Measurements from ENCODE around the gene MAN1C1. TPM values are rescaled to one million over a fixed set of nuclear protein-coding genes. Genes with fewer than 3 reads are reported as not detected.

The MAN1C1 gene
- total and polyA plus RNA-seq, 4 donors, result 4.6 to 14.7 (median 13.1) TPM

DNA sequence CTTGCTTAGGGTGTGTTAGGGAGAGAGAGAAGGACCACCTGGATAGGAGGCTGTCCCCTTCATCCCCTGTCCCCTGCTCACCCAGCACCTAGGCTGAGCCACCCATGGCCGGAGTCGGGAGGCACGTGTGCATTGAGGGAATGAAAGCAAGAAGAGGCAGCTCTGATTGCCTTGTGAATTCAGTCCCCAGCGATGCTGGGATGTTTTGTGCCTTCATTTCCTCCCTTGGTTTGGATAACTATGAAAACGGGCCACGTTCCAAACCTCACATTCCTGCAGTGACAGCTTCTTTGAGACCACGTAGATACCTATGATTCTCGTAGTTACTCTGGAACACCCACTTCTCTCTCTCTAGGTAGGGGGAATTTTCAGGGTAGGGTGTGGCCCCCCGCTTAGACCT, 67.1 kb downstream of the MAN1C1 start:
- H3K27ac ChIP-seq (ENCODE audit: low read depth in 1 of 2, low read length in 1 of 2), result no peak overlapping the region
- H3K4me1 ChIP-seq (ENCODE audit: control insufficient read depth in 5 of 5, insufficient read depth in 5 of 5, low read length in 5 of 5), result peaks cover 0 to 33% (median 13%) of the 10 kb centered on the region in 5 donors
- H3K4me3 ChIP-seq, result no peak overlapping the region
- no peak overlapping the region for H3K9ac ChIP-seq (ENCODE audit: insufficient read depth in 1 of 2, low read length in 2 of 2)
- TF ChIP-seq CTCF (IDR thresholded peaks at IDR 0.05; ENCODE audit: control extremely low read depth, extremely low read depth), result no peak
- no peaks in the 10 kb centered on the region for H3K9me3 ChIP-seq (ENCODE audit: control insufficient read depth in 4 of 4, insufficient read depth in 3 of 4, low read length in 3 of 4)
- no peak for ATAC-seq (ENCODE audit: insufficient read depth, low FRiP score)
- WGBS, 2 donors, result 42 to 48% methylated on average over 9 of the region's 9 CpGs
- H3K36me3 ChIP-seq (ENCODE audit: control insufficient read depth in 4 of 4, insufficient read depth in 4 of 4, low read length in 4 of 4), result no peaks in the 10 kb centered on the region
- no peaks in the 10 kb centered on the region for H3K27me3 ChIP-seq (ENCODE audit: control insufficient read depth in 3 of 3, insufficient read depth in 3 of 3, low read length in 2 of 3)
- DNase-seq, result peak in 1 of 3 donors; percentile 48

GRCh38 chr1:25684216-25684965, 67.8 kb downstream of the MAN1C1 start:
- no peak overlapping the region for H3K4me3 ChIP-seq
- no peak for TF ChIP-seq CTCF (IDR thresholded peaks at IDR 0.05; ENCODE audit: control extremely low read depth, extremely low read depth)
- peak overlapping the region in 1 of 2 donors; percentile 6 for H3K27ac ChIP-seq (ENCODE audit: low read depth in 1 of 2, low read length in 1 of 2)
- H3K9me3 ChIP-seq (ENCODE audit: control insufficient read depth in 4 of 4, insufficient read depth in 3 of 4, low read length in 3 of 4), result no peaks in the 10 kb centered on the region
- no peaks in the 10 kb centered on the region for H3K36me3 ChIP-seq (ENCODE audit: control insufficient read depth in 4 of 4, insufficient read depth in 4 of 4, low read length in 4 of 4)
- H3K4me1 ChIP-seq (ENCODE audit: control insufficient read depth in 5 of 5, insufficient read depth in 5 of 5, low read length in 5 of 5), result peaks cover 0 to 34% (median 15%) of the 10 kb centered on the region in 5 donors
- ATAC-seq (ENCODE audit: insufficient read depth, low FRiP score) (no peak), DNase-seq (peak in 2 of 3 donors; percentile 28 to 36)
- no peak overlapping the region for H3K9ac ChIP-seq (ENCODE audit: insufficient read depth in 1 of 2, low read length in 2 of 2)
- no peaks in the 10 kb centered on the region for H3K27me3 ChIP-seq (ENCODE audit: control insufficient read depth in 3 of 3, insufficient read depth in 3 of 3, low read length in 2 of 3)
- 88 to 91% methylated on average over 12 to 13 of the region's 13 CpGs for WGBS, 2 donors

GRCh38 chr1:25685211-25685750, 68.7 kb downstream of the MAN1C1 start:
- no peak overlapping the region for H3K9ac ChIP-seq (ENCODE audit: insufficient read depth in 1 of 2, low read length in 2 of 2)
- H3K4me1 ChIP-seq (ENCODE audit: control insufficient read depth in 5 of 5, insufficient read depth in 5 of 5, low read length in 5 of 5), result peaks cover 0 to 34% (median 15%) of the 10 kb centered on the region in 5 donors
- ATAC-seq (ENCODE audit: insufficient read depth, low FRiP score), result no peak
- no peak overlapping the region for H3K27ac ChIP-seq (ENCODE audit: low read depth in 1 of 2, low read length in 1 of 2)
- H3K27me3 ChIP-seq (ENCODE audit: control insufficient read depth in 3 of 3, insufficient read depth in 3 of 3, low read length in 2 of 3), result no peaks in the 10 kb centered on the region
- H3K36me3 ChIP-seq (ENCODE audit: control insufficient read depth in 4 of 4, insufficient read depth in 4 of 4, low read length in 4 of 4), result no peaks in the 10 kb centered on the region
- DNase-seq, result no peak
- WGBS, 2 donors, result 95 to 97% methylated on average over 11 of the region's 11 CpGs
- no peaks in the 10 kb centered on the region for H3K9me3 ChIP-seq (ENCODE audit: control insufficient read depth in 4 of 4, insufficient read depth in 3 of 4, low read length in 3 of 4)
- no peak for TF ChIP-seq CTCF (IDR thresholded peaks at IDR 0.05; ENCODE audit: control extremely low read depth, extremely low read depth)
- no peak overlapping the region for H3K4me3 ChIP-seq
